HEK293 (cell line): ENCODE data around the gene BANF2.

ENCODE experiments used
- HOXC10 ChIP-seq: sonication (generic); formaldehyde crosslinking; IDR thresholded peaks from 2 replicates; pipeline ENCODE4 v1.8.1; 2023; ENCODE audit warnings: mild to moderate bottlenecking, missing genetic modification reagents
- KLF1 ChIP-seq: fragments of 450-650 bp; formaldehyde crosslinking; IDR thresholded peaks from 2 replicates; pipeline ENCODE4 v1.5.1; 2016; ENCODE audit warnings: missing biosample characterization, missing genetic modification characterization
- OVOL3 ChIP-seq: fragments of 450-650 bp; formaldehyde crosslinking; IDR thresholded peaks from 2 replicates; pipeline ENCODE4 v1.5.1; 2016; ENCODE audit warnings: missing biosample characterization, missing genetic modification characterization
- TCF7L2 ChIP-seq: IDR thresholded peaks from 2 replicates; pipeline ENCODE4 v1.6.1; 2011; ENCODE audit warnings: low read depth, mild to moderate bottlenecking, inconsistent platforms, low read length, moderate library complexity, borderline replicate concordance
- ZFP3 ChIP-seq: fragments of 450-650 bp; formaldehyde crosslinking; IDR thresholded peaks from 2 replicates; pipeline ENCODE4 v1.5.1; 2016; ENCODE audit warnings: low read depth, missing biosample characterization, missing genetic modification characterization
- ZNF121 ChIP-seq: fragments of 450-650 bp; formaldehyde crosslinking; IDR thresholded peaks from 2 replicates; pipeline ENCODE4 v1.5.1; 2016; ENCODE audit warnings: missing biosample characterization, missing genetic modification characterization
- ZNF184 ChIP-seq: fragments of 450-650 bp; IDR thresholded peaks from 2 replicates; pipeline ENCODE4 v1.5.1; 2018; ENCODE audit warnings: missing biosample characterization, mild to moderate bottlenecking, missing genetic modification characterization
- ZNF302 ChIP-seq: fragments of 450-650 bp; formaldehyde crosslinking; IDR thresholded peaks from 2 replicates; pipeline ENCODE4 v1.5.1; 2016; ENCODE audit warnings: missing biosample characterization, missing genetic modification characterization, low read depth
- TF ChIP-seq, protein P1 (sequence below): fragments of 450-650 bp; formaldehyde crosslinking; IDR thresholded peaks from 2 replicates; pipeline ENCODE4 v1.5.1; 2016; ENCODE audit warnings: missing biosample characterization, missing genetic modification characterization
- TF ChIP-seq, protein P2 (sequence below): sonication (generic); formaldehyde crosslinking; IDR thresholded peaks from 2 replicates; pipeline ENCODE4 v1.8.1; 2022; ENCODE audit warnings: mild to moderate bottlenecking, moderate library complexity, missing genetic modification reagents
- TF ChIP-seq, protein P3 (sequence below): fragments of 450-650 bp; formaldehyde crosslinking; IDR thresholded peaks from 2 replicates; pipeline ENCODE4 v1.5.1; 2016; ENCODE audit warnings: missing biosample characterization, missing genetic modification characterization
- TF ChIP-seq, protein P4 (sequence below): fragments of 450-650 bp; formaldehyde crosslinking; IDR thresholded peaks from 2 replicates; pipeline ENCODE4 v1.5.1; 2016; ENCODE audit warnings: missing biosample characterization, missing genetic modification characterization
- TF ChIP-seq, protein P5 (sequence below): fragments of 450-650 bp; formaldehyde crosslinking; IDR thresholded peaks from 2 replicates; pipeline ENCODE4 v1.5.1; 2016; ENCODE audit warnings: missing biosample characterization, missing genetic modification characterization

DNA sequence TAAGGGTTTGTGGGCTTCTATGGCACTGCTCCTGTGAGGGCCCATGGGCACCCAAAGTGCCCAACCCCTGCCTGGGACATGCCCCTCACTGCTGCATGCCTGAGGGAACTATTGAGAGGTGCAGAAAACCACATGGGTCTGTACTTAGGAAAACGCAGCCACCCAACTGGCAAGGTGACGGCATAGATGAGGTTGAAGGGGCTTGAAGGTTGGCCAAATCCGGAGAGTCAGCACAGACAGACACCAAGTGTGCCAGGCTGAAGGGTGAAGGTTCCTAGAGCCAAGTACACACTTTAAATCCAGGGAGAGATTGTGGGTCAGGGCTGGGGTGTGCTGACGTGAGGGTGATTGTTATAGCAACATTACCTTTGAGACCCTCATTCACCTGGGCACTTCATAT lies 6.2 kb downstream of the BANF2 start:
- TF ChIP-seq, protein P1, sequence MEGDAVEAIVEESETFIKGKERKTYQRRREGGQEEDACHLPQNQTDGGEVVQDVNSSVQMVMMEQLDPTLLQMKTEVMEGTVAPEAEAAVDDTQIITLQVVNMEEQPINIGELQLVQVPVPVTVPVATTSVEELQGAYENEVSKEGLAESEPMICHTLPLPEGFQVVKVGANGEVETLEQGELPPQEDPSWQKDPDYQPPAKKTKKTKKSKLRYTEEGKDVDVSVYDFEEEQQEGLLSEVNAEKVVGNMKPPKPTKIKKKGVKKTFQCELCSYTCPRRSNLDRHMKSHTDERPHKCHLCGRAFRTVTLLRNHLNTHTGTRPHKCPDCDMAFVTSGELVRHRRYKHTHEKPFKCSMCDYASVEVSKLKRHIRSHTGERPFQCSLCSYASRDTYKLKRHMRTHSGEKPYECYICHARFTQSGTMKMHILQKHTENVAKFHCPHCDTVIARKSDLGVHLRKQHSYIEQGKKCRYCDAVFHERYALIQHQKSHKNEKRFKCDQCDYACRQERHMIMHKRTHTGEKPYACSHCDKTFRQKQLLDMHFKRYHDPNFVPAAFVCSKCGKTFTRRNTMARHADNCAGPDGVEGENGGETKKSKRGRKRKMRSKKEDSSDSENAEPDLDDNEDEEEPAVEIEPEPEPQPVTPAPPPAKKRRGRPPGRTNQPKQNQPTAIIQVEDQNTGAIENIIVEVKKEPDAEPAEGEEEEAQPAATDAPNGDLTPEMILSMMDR = no peak
- TF ChIP-seq, protein P2, sequence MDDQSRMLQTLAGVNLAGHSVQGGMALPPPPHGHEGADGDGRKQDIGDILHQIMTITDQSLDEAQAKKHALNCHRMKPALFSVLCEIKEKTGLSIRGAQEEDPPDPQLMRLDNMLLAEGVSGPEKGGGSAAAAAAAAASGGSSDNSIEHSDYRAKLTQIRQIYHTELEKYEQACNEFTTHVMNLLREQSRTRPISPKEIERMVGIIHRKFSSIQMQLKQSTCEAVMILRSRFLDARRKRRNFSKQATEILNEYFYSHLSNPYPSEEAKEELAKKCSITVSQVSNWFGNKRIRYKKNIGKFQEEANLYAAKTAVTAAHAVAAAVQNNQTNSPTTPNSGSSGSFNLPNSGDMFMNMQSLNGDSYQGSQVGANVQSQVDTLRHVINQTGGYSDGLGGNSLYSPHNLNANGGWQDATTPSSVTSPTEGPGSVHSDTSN (CRISPR knock-in tag) = no peak
- no peak for TF ChIP-seq ZFP3 (tag by site-specific recombination)
- no peak for TF ChIP-seq ZNF184 (tag by site-specific recombination)
- TF ChIP-seq HOXC10 (CRISPR knock-in tag) = no peak
- TF ChIP-seq, protein P3, sequence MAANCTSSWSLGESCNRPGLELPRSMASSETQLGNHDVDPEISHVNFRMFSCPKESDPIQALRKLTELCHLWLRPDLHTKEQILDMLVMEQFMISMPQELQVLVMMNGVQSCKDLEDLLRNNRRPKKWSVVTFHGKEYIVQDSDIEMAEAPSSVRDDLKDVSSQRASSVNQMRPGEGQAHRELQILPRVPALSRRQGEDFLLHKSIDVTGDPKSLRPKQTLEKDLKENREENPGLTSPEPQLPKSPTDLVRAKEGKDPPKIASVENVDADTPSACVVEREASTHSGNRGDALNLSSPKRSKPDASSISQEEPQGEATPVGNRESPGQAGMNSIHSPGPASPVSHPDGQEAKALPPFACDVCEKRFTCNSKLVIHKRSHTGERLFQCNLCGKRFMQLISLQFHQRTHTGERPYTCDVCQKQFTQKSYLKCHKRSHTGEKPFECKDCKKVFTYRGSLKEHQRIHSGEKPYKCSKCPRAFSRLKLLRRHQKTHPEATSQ (tag by site-specific recombination) = no peak
- TF ChIP-seq ZNF302 (tag by site-specific recombination) = no peak
- TF ChIP-seq, protein P4, sequence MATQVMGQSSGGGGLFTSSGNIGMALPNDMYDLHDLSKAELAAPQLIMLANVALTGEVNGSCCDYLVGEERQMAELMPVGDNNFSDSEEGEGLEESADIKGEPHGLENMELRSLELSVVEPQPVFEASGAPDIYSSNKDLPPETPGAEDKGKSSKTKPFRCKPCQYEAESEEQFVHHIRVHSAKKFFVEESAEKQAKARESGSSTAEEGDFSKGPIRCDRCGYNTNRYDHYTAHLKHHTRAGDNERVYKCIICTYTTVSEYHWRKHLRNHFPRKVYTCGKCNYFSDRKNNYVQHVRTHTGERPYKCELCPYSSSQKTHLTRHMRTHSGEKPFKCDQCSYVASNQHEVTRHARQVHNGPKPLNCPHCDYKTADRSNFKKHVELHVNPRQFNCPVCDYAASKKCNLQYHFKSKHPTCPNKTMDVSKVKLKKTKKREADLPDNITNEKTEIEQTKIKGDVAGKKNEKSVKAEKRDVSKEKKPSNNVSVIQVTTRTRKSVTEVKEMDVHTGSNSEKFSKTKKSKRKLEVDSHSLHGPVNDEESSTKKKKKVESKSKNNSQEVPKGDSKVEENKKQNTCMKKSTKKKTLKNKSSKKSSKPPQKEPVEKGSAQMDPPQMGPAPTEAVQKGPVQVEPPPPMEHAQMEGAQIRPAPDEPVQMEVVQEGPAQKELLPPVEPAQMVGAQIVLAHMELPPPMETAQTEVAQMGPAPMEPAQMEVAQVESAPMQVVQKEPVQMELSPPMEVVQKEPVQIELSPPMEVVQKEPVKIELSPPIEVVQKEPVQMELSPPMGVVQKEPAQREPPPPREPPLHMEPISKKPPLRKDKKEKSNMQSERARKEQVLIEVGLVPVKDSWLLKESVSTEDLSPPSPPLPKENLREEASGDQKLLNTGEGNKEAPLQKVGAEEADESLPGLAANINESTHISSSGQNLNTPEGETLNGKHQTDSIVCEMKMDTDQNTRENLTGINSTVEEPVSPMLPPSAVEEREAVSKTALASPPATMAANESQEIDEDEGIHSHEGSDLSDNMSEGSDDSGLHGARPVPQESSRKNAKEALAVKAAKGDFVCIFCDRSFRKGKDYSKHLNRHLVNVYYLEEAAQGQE (tag by site-specific recombination) = no peak
- no peak for TF ChIP-seq OVOL3 (tag by site-specific recombination)
- TF ChIP-seq, protein P5, sequence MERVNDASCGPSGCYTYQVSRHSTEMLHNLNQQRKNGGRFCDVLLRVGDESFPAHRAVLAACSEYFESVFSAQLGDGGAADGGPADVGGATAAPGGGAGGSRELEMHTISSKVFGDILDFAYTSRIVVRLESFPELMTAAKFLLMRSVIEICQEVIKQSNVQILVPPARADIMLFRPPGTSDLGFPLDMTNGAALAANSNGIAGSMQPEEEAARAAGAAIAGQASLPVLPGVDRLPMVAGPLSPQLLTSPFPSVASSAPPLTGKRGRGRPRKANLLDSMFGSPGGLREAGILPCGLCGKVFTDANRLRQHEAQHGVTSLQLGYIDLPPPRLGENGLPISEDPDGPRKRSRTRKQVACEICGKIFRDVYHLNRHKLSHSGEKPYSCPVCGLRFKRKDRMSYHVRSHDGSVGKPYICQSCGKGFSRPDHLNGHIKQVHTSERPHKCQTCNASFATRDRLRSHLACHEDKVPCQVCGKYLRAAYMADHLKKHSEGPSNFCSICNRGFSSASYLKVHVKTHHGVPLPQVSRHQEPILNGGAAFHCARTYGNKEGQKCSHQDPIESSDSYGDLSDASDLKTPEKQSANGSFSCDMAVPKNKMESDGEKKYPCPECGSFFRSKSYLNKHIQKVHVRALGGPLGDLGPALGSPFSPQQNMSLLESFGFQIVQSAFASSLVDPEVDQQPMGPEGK (tag by site-specific recombination) = no peak
- no peak for TF ChIP-seq ZNF121 (tag by site-specific recombination)
- TF ChIP-seq TCF7L2 = no peak
- TF ChIP-seq KLF1 (tag by site-specific recombination) = no peak
